ENCODE results near the gene CLTC. TPM values are rescaled to one million over a fixed set of nuclear protein-coding genes. Genes with fewer than 3 reads are reported as not detected.
"Not testable (repeated sequence)": the region's sequence is repeated elsewhere in the genome, so short reads cannot be mapped to it uniquely, and the experiment has no call there.

Gene CLTC
- 253 TPM for total RNA-seq (ENCODE audit: unreplicated experiment)
- long read RNA-seq, partial matches to known transcripts: 3 of 7 reads
- long read RNA-seq, other reads (novel, unspliced or antisense): 4 of 7 reads

- H3K27ac Mint-ChIP-seq (ENCODE audit: unreplicated experiment): peak within 1 kb of the TSS; percentile 100
- peak within 1 kb of the TSS; percentile 92 for H3K4me3 Mint-ChIP-seq (ENCODE audit: unreplicated experiment)
- no peaks in the 10 kb centered on the region for H3K36me3 Mint-ChIP-seq (ENCODE audit: unreplicated experiment)
- H3K4me1 Mint-ChIP-seq (ENCODE audit: low read depth, unreplicated experiment): peaks cover 18% of the 10 kb centered on the region
- peaks cover 12% of the 10 kb centered on the region for H3K9me3 Mint-ChIP-seq (ENCODE audit: unreplicated experiment)
- no peak for TF ChIP-seq CTCF (IDR thresholded peaks at IDR 0.05; ENCODE audit: partially characterized antibody, unreplicated experiment)
- DNase-seq: peak; percentile 93
- peaks cover 10% of the 10 kb centered on the region for H3K27me3 Mint-ChIP-seq (ENCODE audit: unreplicated experiment)
Measured at GRCh38 chr17:59619298-59620063, at the start of gene CLTC. Gene CLTC, plus strand, starts transcription at chr17:59619895. Its CDS starts 237 bp downstream, at chr17:59620132.

- no peaks in the 10 kb centered on the region for H3K36me3 Mint-ChIP-seq (ENCODE audit: unreplicated experiment)
- H3K27me3 Mint-ChIP-seq (ENCODE audit: unreplicated experiment): no peaks in the 10 kb centered on the region
- TF ChIP-seq CTCF (IDR thresholded peaks at IDR 0.05; ENCODE audit: partially characterized antibody, unreplicated experiment): no peak
- H3K27ac Mint-ChIP-seq (ENCODE audit: unreplicated experiment): no peak overlapping the region
- DNase-seq: no peak
- no peaks in the 10 kb centered on the region for H3K9me3 Mint-ChIP-seq (ENCODE audit: unreplicated experiment)
- H3K4me1 Mint-ChIP-seq (ENCODE audit: low read depth, unreplicated experiment): no peaks in the 10 kb centered on the region
- H3K4me3 Mint-ChIP-seq (ENCODE audit: unreplicated experiment): no peak overlapping the region
Measured at GRCh38 chr17:59572301-59572924, 47.3 kb upstream of the CLTC start.

- H3K27ac Mint-ChIP-seq (ENCODE audit: unreplicated experiment); DNase-seq; H3K36me3 Mint-ChIP-seq (ENCODE audit: unreplicated experiment); H3K9me3 Mint-ChIP-seq (ENCODE audit: unreplicated experiment); H3K27me3 Mint-ChIP-seq (ENCODE audit: unreplicated experiment); H3K4me1 Mint-ChIP-seq (ENCODE audit: low read depth, unreplicated experiment); H3K4me3 Mint-ChIP-seq (ENCODE audit: unreplicated experiment): not testable (repeated sequence)
Measured at GRCh38 chr17:59584168-59584567, 35.5 kb upstream of the CLTC start.

GRCh38 chr17:59600169-59600568 lies 19.5 kb upstream of the CLTC start:
- Mint-ChIP-seq H3K27me3 (ENCODE audit: unreplicated experiment) (no peaks in the 10 kb centered on the region), H3K36me3 (ENCODE audit: unreplicated experiment) (no peaks in the 10 kb centered on the region), H3K9me3 (ENCODE audit: unreplicated experiment) (no peaks in the 10 kb centered on the region), H3K4me1 (ENCODE audit: low read depth, unreplicated experiment) (no peaks in the 10 kb centered on the region), H3K27ac (ENCODE audit: unreplicated experiment) (no peak overlapping the region), H3K4me3 (ENCODE audit: unreplicated experiment) (no peak overlapping the region)
- TF ChIP-seq CTCF (IDR thresholded peaks at IDR 0.05; ENCODE audit: partially characterized antibody, unreplicated experiment): no peak
- no peak for DNase-seq

GRCh38 chr17:59601130-59601529 lies 18.6 kb upstream of the CLTC start:
- DNase-seq: no peak
- no peak overlapping the region for H3K27ac Mint-ChIP-seq (ENCODE audit: unreplicated experiment)
- H3K4me3 Mint-ChIP-seq (ENCODE audit: unreplicated experiment): no peak overlapping the region
- H3K27me3 Mint-ChIP-seq (ENCODE audit: unreplicated experiment): no peaks in the 10 kb centered on the region
- no peaks in the 10 kb centered on the region for H3K36me3 Mint-ChIP-seq (ENCODE audit: unreplicated experiment)
- no peaks in the 10 kb centered on the region for H3K9me3 Mint-ChIP-seq (ENCODE audit: unreplicated experiment)
- no peaks in the 10 kb centered on the region for H3K4me1 Mint-ChIP-seq (ENCODE audit: low read depth, unreplicated experiment)
- no peak for TF ChIP-seq CTCF (IDR thresholded peaks at IDR 0.05; ENCODE audit: partially characterized antibody, unreplicated experiment)
